ENCODE results near the gene EPX. TPM values are rescaled to one million over a fixed set of nuclear protein-coding genes. Genes with fewer than 3 reads are reported as not detected.

The EPX gene
- total RNA-seq, 1 experiment from 2014 or later, result not detected

DNA sequence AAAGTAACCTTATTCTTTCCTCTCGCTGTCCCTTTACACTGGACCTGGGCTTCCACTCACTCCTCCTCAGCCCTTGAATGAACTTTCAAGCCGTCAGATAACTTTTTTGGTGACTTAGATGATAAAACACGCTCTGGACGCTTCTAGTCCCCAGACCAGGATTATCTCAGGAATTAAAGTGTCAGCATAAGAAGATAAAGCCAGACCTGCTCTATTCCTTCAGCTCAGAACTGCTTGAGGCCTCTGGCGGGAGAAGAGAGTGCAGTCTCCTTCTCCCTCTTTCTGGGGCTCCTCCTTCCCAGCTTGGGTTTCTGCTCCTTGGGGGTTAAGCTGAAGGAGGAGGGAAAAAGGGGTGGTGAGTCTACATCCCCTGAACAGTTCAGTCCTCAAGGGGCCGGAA is 52.4 kb downstream of the EPX start:
- intact Hi-C loops (cut with micrococcal nuclease), result no loop called here
- Histone ChIP-seq H2AFZ (ENCODE audit: low read depth, low read length, poor library complexity, severe bottlenecking) (no peak overlapping the region), H3K9me2 (ENCODE audit: insufficient read depth) (no peaks in the 10 kb centered on the region), H4K20me1 (ENCODE audit: insufficient read depth) (no peaks in the 10 kb centered on the region), H3K27me3 (ENCODE audit: insufficient read depth, low read length) (peaks cover 38% of the 10 kb centered on the region), H3K4me1 (ENCODE audit: control insufficient read depth in 1 of 2, insufficient read depth in 2 of 2, low read length in 2 of 2) (peaks cover 0 to 6% of the 10 kb centered on the region in 2 experiments; a peak in 1 of 4 replicates), H3K9ac (ENCODE audit: low read length) (no peak overlapping the region), H3K9me3 (ENCODE audit: control insufficient read depth in 1 of 2, insufficient read depth in 1 of 2, low read depth in 1 of 2, low read length in 2 of 2) (no peaks in the 10 kb centered on the region), H3K79me2 (ENCODE audit: insufficient read depth, low read length) (no peaks in the 10 kb centered on the region), H3K27ac (ENCODE audit: low read depth, low read length) (no peak overlapping the region), H3K4me3 (replicated peaks in 1 of 2; ENCODE audit: low read depth in 1 of 2, low read length in 2 of 2) (no peak overlapping the region), H3K36me3 (ENCODE audit: control insufficient read depth in 1 of 2, insufficient read depth in 2 of 2, low read length in 2 of 2) (no peaks in the 10 kb centered on the region), H3K4me2 (ENCODE audit: low read length) (no peak overlapping the region)
- CTCF ChIA-PET, result no interaction called here
- no TSS peak for BruUV-seq (replicated peaks)
- TF ChIP-seq EZH2phosphoT487 (IDR thresholded peaks at IDR 0.05; ENCODE audit: borderline replicate concordance) (no peak), RAD21 (IDR thresholded peaks at IDR 0.05; ENCODE audit: low read depth) (no peak), ELF1 (IDR thresholded peaks at IDR 0.05; ENCODE audit: borderline replicate concordance, low read depth) (no peak), POLR2A (IDR thresholded peaks at IDR 0.05; ENCODE audit: borderline replicate concordance, extremely low read depth, insufficient read depth, insufficient read length) (no peak), EGR1 (IDR thresholded peaks at IDR 0.05; ENCODE audit: low read depth) (no peak), SIN3A (IDR thresholded peaks at IDR 0.05; ENCODE audit: low read depth) (no peak), SRF (IDR thresholded peaks at IDR 0.05; ENCODE audit: low read depth) (no peak), TCF7L2 (IDR thresholded peaks at IDR 0.05; ENCODE audit: borderline replicate concordance, extremely low read depth, insufficient read depth, insufficient read length) (no peak), CBX3 (IDR thresholded peaks at IDR 0.05; ENCODE audit: low read depth) (no peak), ZFX (IDR thresholded peaks at IDR 0.05) (no peak), YY1 (IDR thresholded peaks at IDR 0.05; ENCODE audit: extremely low read depth, insufficient replicate concordance, low read depth, low read length) (no peak), FOSL1 (IDR thresholded peaks at IDR 0.05; ENCODE audit: low read depth) (no peak)
- TF ChIP-seq, protein P1, sequence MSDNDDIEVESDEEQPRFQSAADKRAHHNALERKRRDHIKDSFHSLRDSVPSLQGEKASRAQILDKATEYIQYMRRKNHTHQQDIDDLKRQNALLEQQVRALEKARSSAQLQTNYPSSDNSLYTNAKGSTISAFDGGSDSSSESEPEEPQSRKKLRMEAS (IDR thresholded peaks at IDR 0.05), result no peak
- TF ChIP-seq, protein P2, sequence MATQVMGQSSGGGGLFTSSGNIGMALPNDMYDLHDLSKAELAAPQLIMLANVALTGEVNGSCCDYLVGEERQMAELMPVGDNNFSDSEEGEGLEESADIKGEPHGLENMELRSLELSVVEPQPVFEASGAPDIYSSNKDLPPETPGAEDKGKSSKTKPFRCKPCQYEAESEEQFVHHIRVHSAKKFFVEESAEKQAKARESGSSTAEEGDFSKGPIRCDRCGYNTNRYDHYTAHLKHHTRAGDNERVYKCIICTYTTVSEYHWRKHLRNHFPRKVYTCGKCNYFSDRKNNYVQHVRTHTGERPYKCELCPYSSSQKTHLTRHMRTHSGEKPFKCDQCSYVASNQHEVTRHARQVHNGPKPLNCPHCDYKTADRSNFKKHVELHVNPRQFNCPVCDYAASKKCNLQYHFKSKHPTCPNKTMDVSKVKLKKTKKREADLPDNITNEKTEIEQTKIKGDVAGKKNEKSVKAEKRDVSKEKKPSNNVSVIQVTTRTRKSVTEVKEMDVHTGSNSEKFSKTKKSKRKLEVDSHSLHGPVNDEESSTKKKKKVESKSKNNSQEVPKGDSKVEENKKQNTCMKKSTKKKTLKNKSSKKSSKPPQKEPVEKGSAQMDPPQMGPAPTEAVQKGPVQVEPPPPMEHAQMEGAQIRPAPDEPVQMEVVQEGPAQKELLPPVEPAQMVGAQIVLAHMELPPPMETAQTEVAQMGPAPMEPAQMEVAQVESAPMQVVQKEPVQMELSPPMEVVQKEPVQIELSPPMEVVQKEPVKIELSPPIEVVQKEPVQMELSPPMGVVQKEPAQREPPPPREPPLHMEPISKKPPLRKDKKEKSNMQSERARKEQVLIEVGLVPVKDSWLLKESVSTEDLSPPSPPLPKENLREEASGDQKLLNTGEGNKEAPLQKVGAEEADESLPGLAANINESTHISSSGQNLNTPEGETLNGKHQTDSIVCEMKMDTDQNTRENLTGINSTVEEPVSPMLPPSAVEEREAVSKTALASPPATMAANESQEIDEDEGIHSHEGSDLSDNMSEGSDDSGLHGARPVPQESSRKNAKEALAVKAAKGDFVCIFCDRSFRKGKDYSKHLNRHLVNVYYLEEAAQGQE (IDR thresholded peaks at IDR 0.05; ENCODE audit: low read depth), result no peak
- TF ChIP-seq, protein P3, sequence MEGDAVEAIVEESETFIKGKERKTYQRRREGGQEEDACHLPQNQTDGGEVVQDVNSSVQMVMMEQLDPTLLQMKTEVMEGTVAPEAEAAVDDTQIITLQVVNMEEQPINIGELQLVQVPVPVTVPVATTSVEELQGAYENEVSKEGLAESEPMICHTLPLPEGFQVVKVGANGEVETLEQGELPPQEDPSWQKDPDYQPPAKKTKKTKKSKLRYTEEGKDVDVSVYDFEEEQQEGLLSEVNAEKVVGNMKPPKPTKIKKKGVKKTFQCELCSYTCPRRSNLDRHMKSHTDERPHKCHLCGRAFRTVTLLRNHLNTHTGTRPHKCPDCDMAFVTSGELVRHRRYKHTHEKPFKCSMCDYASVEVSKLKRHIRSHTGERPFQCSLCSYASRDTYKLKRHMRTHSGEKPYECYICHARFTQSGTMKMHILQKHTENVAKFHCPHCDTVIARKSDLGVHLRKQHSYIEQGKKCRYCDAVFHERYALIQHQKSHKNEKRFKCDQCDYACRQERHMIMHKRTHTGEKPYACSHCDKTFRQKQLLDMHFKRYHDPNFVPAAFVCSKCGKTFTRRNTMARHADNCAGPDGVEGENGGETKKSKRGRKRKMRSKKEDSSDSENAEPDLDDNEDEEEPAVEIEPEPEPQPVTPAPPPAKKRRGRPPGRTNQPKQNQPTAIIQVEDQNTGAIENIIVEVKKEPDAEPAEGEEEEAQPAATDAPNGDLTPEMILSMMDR (IDR thresholded peaks at IDR 0.05 in 2 of 3, conservative IDR thresholded peaks at IDR 0.05 in 1 of 3; ENCODE audit: borderline replicate concordance in 1 of 3, insufficient read depth in 1 of 3, low read depth in 2 of 3, low read length in 2 of 3), result no peak
- TF ChIP-seq, protein P4, sequence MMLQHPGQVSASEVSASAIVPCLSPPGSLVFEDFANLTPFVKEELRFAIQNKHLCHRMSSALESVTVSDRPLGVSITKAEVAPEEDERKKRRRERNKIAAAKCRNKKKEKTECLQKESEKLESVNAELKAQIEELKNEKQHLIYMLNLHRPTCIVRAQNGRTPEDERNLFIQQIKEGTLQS (IDR thresholded peaks at IDR 0.05), result no peak
- DNase-seq (ENCODE audit: low read depth, low spot score) (no peak), ATAC-seq (no peak)
- RAD21 ChIA-PET (ENCODE audit: low non-redundant PET in 1 of 2, low total read pairs in 2 of 2, uncharacterized antibody in 2 of 2, unreplicated experiment in 2 of 2), result no interaction called here
- POLR2A ChIA-PET, result no interaction called here
